ENCODE results near the gene CHST15.

The CHST15 gene

GRCh38 chr10:124010563-124011131, 82.8 kb downstream of the CHST15 start:
- DNase-seq (ENCODE audit: low spot score), result no peak

DNA sequence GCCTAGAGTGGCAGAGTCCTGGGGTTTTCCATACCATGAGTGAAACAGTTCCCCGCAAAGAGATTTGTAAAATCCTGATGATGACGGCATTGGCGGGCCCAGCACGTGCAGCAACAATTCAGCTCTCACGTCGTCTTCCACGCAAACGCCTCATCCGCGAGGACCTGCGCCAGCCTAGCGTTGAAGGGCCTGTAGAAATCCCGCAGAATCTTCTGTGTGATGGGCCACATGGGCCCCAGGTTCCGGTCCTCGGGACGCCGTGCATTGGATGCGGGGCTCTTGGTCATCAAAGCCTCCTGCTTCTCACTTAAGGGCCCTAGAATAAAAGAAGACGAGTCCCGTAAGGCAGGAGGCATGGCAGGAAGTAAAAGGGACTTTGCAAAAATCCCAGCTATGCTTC, 83.4 kb downstream of the CHST15 start:
- DNase-seq (ENCODE audit: low spot score), result no peak

GRCh38 chr10:124009231-124010015, 84.0 kb downstream of the CHST15 start:
- no peak for DNase-seq (ENCODE audit: low spot score)

DNA sequence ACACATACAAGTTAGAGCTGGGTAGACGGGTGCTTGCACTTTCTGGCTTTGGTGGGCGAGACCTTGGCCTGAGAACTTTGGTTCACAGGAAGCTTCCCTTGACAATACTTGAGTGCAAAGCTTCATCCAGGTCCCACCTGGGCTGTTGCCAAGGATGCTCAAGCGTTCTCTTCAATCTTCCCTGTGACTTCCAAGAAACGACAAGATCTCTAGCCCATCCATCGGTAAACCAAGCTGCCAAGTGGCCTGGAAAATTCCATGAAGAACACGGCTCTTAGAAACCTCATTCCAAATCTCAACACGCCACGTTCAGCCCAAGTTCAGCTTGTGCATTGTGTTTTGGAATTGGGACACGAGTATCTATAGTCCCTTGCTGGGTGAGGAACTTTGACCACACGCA, 84.7 kb downstream of the CHST15 start:
- no peak for DNase-seq (ENCODE audit: low spot score)

- DNase-seq (ENCODE audit: low spot score), result no peak
Measured at GRCh38 chr10:124008187-124008586, 85.2 kb downstream of the CHST15 start.

DNA sequence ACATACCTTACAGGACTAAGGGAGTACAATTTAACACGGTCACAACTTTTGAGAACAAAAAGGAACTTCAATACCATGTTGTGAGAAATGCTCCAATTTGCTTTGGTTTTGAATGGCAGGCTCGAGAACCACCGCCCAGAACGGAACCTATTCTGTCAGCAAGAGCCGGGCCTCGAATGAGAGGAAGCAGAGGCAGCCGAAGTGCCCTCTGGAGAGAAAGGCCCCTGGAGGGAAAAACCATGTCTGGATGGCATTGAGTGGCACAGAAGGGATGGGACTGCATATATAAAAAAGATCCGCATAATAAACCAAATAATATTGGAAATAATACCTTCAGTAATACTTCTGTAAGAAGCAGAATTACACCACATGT, 85.6 kb downstream of the CHST15 start:
- DNase-seq (ENCODE audit: low spot score), result no peak

DNA sequence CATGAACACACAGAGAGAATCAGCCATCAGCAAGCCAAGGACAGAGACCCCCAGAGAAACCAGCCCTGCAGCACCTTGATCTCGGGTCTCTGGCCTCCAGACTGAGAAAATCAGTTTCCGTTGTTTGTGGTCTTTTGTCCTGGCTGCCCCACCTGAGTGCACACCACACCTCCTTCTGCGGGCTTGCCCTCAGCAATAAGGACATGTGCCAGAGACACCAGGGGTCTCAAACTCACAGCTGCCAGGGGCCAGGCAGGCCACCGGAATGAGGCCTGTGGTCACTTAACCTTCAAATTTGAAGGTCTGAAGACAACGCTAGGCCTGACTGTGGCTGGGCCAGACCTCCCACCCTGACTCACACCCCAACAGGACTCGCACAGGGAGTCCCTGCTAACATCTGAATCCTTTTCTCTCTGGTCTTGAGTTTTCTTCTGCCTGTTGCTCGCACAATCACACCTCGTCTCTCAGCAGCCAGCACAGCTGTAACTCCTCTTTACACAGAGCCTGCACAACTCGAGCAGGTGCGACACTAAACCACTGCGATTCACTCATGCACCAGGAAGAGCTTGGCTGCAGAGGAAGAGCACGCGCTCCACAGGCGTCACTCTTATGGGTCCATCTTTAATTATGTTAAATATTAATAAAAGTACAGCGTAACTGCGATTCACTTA, 86.2 kb downstream of the CHST15 start:
- DNase-seq (ENCODE audit: low spot score), result no peak

- DNase-seq (ENCODE audit: low spot score), result no peak
Measured at GRCh38 chr10:124006526-124006925, 86.9 kb downstream of the CHST15 start.

- DNase-seq (ENCODE audit: low spot score), result no peak
Measured at GRCh38 chr10:124005991-124006392, 87.4 kb downstream of the CHST15 start.

DNA sequence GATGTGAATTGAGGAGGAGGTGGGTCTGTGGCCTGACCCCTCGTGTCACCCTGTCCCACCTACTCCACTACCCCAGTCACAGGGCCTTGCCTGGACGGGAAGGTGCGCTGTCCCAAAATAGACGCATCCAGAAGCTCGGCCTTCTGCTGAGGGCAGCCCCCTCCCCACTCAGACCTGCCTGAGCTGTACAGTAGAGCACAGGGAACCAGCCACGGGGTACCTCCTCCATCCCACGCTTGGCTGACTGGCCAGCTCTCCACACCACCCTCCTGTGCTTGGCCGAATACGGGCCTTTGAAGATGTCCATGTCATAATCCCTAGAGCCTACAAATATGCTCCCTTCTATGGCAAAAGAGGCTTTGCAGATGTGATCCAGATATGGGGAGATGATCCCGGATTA, 88.3 kb downstream of the CHST15 start:
- no peak for DNase-seq (ENCODE audit: low spot score)

DNA sequence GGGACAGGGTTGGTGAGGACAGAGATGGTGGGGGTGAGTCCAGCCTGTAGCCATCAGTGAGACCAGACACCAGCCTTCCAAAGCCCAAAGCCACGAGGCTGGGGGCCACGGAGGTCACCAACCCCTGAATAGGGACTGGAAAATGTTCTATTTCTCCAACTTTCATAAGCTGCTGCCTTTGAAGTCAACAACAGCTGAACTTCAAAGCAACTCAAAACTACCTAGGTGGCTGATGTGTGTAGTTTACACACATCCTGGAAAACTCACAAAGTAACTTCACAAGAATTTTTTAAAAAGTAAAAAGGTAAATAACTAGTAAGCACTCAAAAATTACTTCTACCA, 88.8 kb downstream of the CHST15 start:
- DNase-seq (ENCODE audit: low spot score), result no peak

- DNase-seq (ENCODE audit: low spot score), result no peak
Measured at GRCh38 chr10:124003871-124004662, 89.3 kb downstream of the CHST15 start.

GRCh38 chr10:124003481-124003870, 89.9 kb downstream of the CHST15 start:
- no peak for DNase-seq (ENCODE audit: low spot score)

GRCh38 chr10:124003070-124003419, 90.4 kb downstream of the CHST15 start:
- DNase-seq (ENCODE audit: low spot score), result no peak

DNA sequence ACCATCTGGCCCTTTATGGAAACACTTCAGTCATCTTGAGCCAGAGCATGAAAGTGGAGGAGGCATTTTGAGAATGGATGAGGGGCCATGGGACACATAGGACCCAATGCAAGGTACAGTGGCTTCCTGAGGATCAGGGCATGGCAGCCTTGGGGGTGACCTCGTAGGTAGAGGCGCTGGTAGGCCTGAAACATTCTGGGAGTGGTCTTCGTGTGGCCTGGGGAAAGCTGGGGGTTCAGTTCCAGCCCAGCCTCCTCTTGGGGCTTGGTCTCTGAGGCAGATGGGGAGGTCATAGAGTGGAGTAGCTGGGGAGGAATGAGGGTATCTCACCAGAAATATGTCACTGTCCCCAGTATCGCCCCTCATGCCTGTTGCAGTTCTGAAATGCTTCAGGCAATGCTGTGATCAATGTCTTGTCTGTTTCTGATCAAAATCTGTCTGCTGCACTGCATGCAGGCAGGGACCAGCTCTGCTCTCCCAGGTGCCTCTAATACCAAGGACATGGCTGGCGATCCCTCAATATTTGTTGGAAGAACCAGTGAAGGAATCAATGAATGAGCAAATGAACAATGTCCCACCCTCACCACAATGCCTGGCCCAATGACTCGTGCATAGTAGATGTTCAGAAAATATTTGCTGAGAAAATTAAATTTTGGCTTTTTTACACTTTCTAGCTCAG, 90.9 kb downstream of the CHST15 start:
- no peak for DNase-seq (ENCODE audit: low spot score)

- DNase-seq (ENCODE audit: low spot score), result no peak
Measured at GRCh38 chr10:124001391-124002148, 91.8 kb downstream of the CHST15 start.

DNA sequence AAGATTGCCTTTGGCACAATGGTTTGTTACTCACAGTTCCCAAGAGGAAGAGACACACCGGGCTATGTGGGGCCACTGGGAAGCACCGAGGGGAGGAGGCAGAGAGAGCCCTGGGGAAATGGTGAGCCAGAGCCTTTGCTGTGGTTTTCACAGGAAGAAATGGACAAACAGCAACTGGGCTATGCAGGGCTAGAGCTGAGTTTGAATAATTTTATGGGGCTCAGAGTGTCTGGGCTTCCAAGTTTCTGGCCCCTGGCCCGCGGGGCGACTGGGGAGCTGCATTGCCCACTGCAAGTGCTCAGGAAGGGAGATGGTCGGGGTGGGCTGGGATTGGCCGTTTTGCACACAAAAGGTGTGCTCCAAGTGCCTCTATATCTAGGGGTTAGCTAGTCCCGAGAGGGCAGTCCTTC, 92.6 kb downstream of the CHST15 start:
- no peak for DNase-seq (ENCODE audit: low spot score)

GRCh38 chr10:123999956-124000615, 93.3 kb downstream of the CHST15 start:
- DNase-seq (ENCODE audit: low spot score), result no peak

DNA sequence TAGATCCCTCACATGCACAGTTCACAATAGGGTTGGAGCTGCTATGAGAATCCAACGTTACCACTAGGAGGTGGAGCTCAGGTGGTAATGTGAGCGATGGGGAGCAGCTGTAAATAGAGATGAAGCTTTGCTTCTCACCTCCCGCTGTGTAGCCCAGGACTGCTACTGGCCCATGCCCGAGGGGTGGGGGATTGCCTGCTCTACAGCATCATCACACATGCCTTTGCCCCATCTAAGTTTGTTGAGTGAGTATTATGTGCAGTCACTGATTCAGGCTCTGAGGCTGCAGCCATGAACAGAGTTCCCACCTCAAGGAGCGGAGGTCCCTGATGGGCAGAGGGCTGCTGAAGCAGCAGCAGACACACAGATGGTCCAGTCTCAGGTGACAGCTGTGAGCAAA, 94.1 kb downstream of the CHST15 start:
- DNase-seq (ENCODE audit: low spot score), result no peak

DNA sequence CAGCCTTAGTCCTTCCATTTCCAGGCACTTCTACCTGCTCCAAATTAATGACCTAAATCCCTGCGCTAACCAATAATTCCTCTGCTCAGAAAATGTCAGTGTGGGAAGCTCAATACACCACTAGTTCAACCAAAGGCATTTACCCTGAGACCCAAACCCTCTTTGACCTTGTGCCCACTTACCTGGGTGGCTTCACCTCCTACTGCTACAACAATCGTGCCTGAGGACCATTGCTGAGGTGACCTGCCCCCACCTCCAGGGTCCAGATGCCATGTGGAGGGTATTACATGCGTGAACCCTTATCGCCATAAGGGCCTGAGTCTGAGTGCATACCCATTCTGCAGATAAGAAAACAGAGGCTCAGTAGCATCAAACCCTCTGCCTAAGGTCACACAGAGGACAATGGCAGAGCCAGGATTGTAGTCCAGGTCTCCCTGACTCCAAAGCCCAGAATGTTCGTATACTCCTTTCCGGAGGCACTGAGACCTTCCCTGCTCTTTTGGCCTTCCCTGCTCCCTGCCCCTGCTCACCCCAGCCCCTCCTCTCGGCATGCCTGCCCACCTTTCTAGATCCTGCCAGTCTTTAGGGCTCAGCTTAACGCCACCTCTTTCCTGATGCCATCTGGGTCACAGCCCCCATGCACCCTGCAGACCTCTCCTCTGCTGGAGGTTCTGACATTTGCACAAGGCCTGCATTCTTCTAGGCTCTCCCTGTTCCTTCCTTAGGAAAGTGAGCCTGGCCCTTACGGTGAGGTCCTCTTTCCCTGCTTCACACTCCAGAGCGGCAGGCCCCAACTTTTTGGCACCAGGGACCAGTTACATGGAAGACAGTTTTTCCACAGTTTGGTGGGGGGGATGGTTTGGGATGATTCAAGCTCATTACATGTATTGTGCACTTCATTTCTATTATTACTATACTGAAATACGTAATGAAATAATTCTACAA, 94.9 kb downstream of the CHST15 start:
- DNase-seq (ENCODE audit: low spot score), result no peak
